Activated T-helper 2 cell treated with anti-CD3 and anti-CD28 coated beads, Interferon-gamma antibody, Interleukin-2, Interleukin-4, amounts not matched to agents 10 μg/mL and 5 μg/mL and 100 μg/mL, durations not matched to agents 14 hours and 24 hours and 36 hours (primary cell): Measurements from ENCODE around the gene C10orf67. TPM values are rescaled to one million over a fixed set of nuclear protein-coding genes. Genes with fewer than 3 reads are reported as not detected.
A peak's percentile ranks its signal among the peaks of the same experiment; 100 is the strongest.

Source experiments
- DNase-seq: peaks from one replicate; pipeline ENCODE4 v3.0.0; 2021; ENCODE audit warnings: low spot score
- H3K27ac Mint-ChIP-seq: one replicate; pipeline ENCODE4 v1.8.0; 2021; ENCODE audit warnings: mixed read lengths
- H3K27me3 Mint-ChIP-seq: one replicate; pipeline ENCODE4 v1.8.0; 2021; ENCODE audit warnings: low read depth, mixed read lengths
- H3K36me3 Mint-ChIP-seq: one replicate; pipeline ENCODE4 v1.8.0; 2021; ENCODE audit warnings: low read depth, mixed read lengths
- H3K4me1 Mint-ChIP-seq: one replicate; pipeline ENCODE4 v1.8.0; 2021; ENCODE audit warnings: low read depth, mixed read lengths
- H3K4me3 Mint-ChIP-seq: one replicate; pipeline ENCODE4 v1.8.0; 2021; ENCODE audit warnings: low read depth, mild to moderate bottlenecking, moderate library complexity, mixed read lengths
- H3K9me3 Mint-ChIP-seq: one replicate; pipeline ENCODE4 v1.8.0; 2021; ENCODE audit warnings: mixed read lengths
- intact Hi-C: fragments of 100-400 bp; cut with micrococcal nuclease; formaldehyde crosslinking; loops from one replicate; pipeline ENCODE4 v1.15.1; 2023
- total RNA-seq: library from RNA; stranded (reverse); gene quantifications from 2 replicates; pipeline ENCODE4 v1.2.3, GENCODE V29; 2022

Gene C10orf67
- total RNA-seq, 1 donor from 2014 or later, result not detected

- H3K27me3 Mint-ChIP-seq, result peaks cover 68% of the 10 kb centered on the region
- H3K4me1 Mint-ChIP-seq, result no peaks in the 10 kb centered on the region
- H3K27ac Mint-ChIP-seq, result no peak overlapping the region
- intact Hi-C loops, result loop anchor here (2.0 to 10.0 kb wide), 2 partner anchors 22 to 1700 kb away; no protein-coding TSS in a partner anchor
- H3K4me3 Mint-ChIP-seq, result no peak overlapping the region
- H3K36me3 Mint-ChIP-seq, result no peaks in the 10 kb centered on the region
- no peaks in the 10 kb centered on the region for H3K9me3 Mint-ChIP-seq
- no peak for DNase-seq
These were observed 149.4 kb downstream of the C10orf67 start for GRCh38 chr10:23194966-23195845.

- no peaks in the 10 kb centered on the region for H3K36me3 Mint-ChIP-seq
- H3K27me3 Mint-ChIP-seq, result peaks cover 66% of the 10 kb centered on the region
- H3K27ac Mint-ChIP-seq, result no peak overlapping the region
- DNase-seq, result no peak
- H3K4me3 Mint-ChIP-seq, result no peak overlapping the region
- intact Hi-C loops, result loop anchor here (2.0 to 10.0 kb wide), 2 partner anchors 22 to 1700 kb away; no protein-coding TSS in a partner anchor
- H3K4me1 Mint-ChIP-seq, result no peaks in the 10 kb centered on the region
- H3K9me3 Mint-ChIP-seq, result no peaks in the 10 kb centered on the region
These were observed 150.1 kb downstream of the C10orf67 start for GRCh38 chr10:23194471-23194965.

- Mint-ChIP-seq H3K9me3 (no peaks in the 10 kb centered on the region), H3K27ac (peak overlapping the region; percentile 60), H3K4me1 (no peaks in the 10 kb centered on the region), H3K27me3 (peaks cover 70% of the 10 kb centered on the region), H3K36me3 (no peaks in the 10 kb centered on the region), H3K4me3 (no peak overlapping the region)
- no peak for DNase-seq
- intact Hi-C loops, result loop anchor here (2.0 to 10.0 kb wide), 2 partner anchors 21 to 1699 kb away; no protein-coding TSS in a partner anchor
These were observed 151.0 kb downstream of the C10orf67 start for GRCh38 chr10:23193435-23194074.

- intact Hi-C loops, result loop anchor here (10.0 kb wide), 1 partner anchor 1698 kb away; no protein-coding TSS in a partner anchor
- DNase-seq, result no peak
- Mint-ChIP-seq H3K27ac (no peak overlapping the region), H3K9me3 (no peaks in the 10 kb centered on the region), H3K27me3 (peaks cover 70% of the 10 kb centered on the region), H3K4me3 (no peak overlapping the region), H3K36me3 (no peaks in the 10 kb centered on the region), H3K4me1 (no peaks in the 10 kb centered on the region)
These were observed 151.7 kb downstream of the C10orf67 start for GRCh38 chr10:23192712-23193434.

GRCh38 chr10:23191764-23192711, 152.6 kb downstream of the C10orf67 start, which contains the start of gene PTF1A:
Gene PTF1A, plus strand, starts transcription at chr10:23192312. Its CDS starts 219 bp downstream, at chr10:23192531.
- intact Hi-C loops, result loop anchor here (10.0 kb wide), 1 partner anchor 1697 kb away; no protein-coding TSS in a partner anchor
- no peaks in the 10 kb centered on the region for H3K36me3 Mint-ChIP-seq
- no peak within 1 kb of the TSS for H3K27ac Mint-ChIP-seq
- H3K4me1 Mint-ChIP-seq, result no peaks in the 10 kb centered on the region
- no peak within 1 kb of the TSS for H3K4me3 Mint-ChIP-seq
- H3K27me3 Mint-ChIP-seq, result peaks cover 71% of the 10 kb centered on the region
- no peaks in the 10 kb centered on the region for H3K9me3 Mint-ChIP-seq
- no peak for DNase-seq

- Mint-ChIP-seq H3K4me3 (no peak overlapping the region), H3K27ac (no peak overlapping the region), H3K9me3 (no peaks in the 10 kb centered on the region), H3K36me3 (no peaks in the 10 kb centered on the region), H3K4me1 (no peaks in the 10 kb centered on the region), H3K27me3 (peaks cover 62% of the 10 kb centered on the region)
- no peak for DNase-seq
- intact Hi-C loops, result loop anchor here (10.0 kb wide), 1 partner anchor 1696 kb away; no protein-coding TSS in a partner anchor
These were observed 153.5 kb downstream of the C10orf67 start for GRCh38 chr10:23190872-23191763.

GRCh38 chr10:23189024-23189423, 155.6 kb downstream of the C10orf67 start:
- no peaks in the 10 kb centered on the region for H3K36me3 Mint-ChIP-seq
- H3K4me3 Mint-ChIP-seq, result no peak overlapping the region
- H3K4me1 Mint-ChIP-seq, result no peaks in the 10 kb centered on the region
- intact Hi-C loops, result no loop called here
- no peak for DNase-seq
- no peaks in the 10 kb centered on the region for H3K9me3 Mint-ChIP-seq
- no peak overlapping the region for H3K27ac Mint-ChIP-seq
- peaks cover 48% of the 10 kb centered on the region for H3K27me3 Mint-ChIP-seq

GRCh38 chr10:23187155-23187554, 157.4 kb downstream of the C10orf67 start:
- H3K4me3 Mint-ChIP-seq, result no peak overlapping the region

GRCh38 chr10:23186697-23187096, 157.9 kb downstream of the C10orf67 start:
- Mint-ChIP-seq H3K4me1 (no peaks in the 10 kb centered on the region), H3K27me3 (peaks cover 40% of the 10 kb centered on the region), H3K27ac (no peak overlapping the region), H3K9me3 (no peaks in the 10 kb centered on the region), H3K36me3 (no peaks in the 10 kb centered on the region), H3K4me3 (no peak overlapping the region)
- intact Hi-C loops, result no loop called here
- no peak for DNase-seq

More at GRCh38 chr10:23187155-23187554, 157.4 kb downstream of the C10orf67 start:
- Mint-ChIP-seq H3K27ac (no peak overlapping the region), H3K27me3 (peaks cover 38% of the 10 kb centered on the region), H3K9me3 (no peaks in the 10 kb centered on the region), H3K36me3 (no peaks in the 10 kb centered on the region), H3K4me1 (no peaks in the 10 kb centered on the region)
- no peak for DNase-seq
- intact Hi-C loops, result no loop called here

- no peaks in the 10 kb centered on the region for H3K4me1 Mint-ChIP-seq
- H3K4me3 Mint-ChIP-seq, result no peak overlapping the region
- intact Hi-C loops, result no loop called here
- DNase-seq, result no peak
- H3K36me3 Mint-ChIP-seq, result no peaks in the 10 kb centered on the region
- peaks cover 36% of the 10 kb centered on the region for H3K27me3 Mint-ChIP-seq
- H3K27ac Mint-ChIP-seq, result no peak overlapping the region
- no peaks in the 10 kb centered on the region for H3K9me3 Mint-ChIP-seq
These were observed 158.4 kb downstream of the C10orf67 start for GRCh38 chr10:23186178-23186577.

GRCh38 chr10:23174977-23175512, 169.6 kb downstream of the C10orf67 start:
- Mint-ChIP-seq H3K36me3 (no peaks in the 10 kb centered on the region), H3K4me3 (no peak overlapping the region), H3K9me3 (no peaks in the 10 kb centered on the region), H3K27me3 (peaks cover 59% of the 10 kb centered on the region), H3K4me1 (no peaks in the 10 kb centered on the region), H3K27ac (no peak overlapping the region)
- no peak for DNase-seq
- intact Hi-C loops, result no loop called here
